CD8-positive, alpha-beta memory T cell (primary cell): Measurements from ENCODE around the gene DEK. TPM values are rescaled to one million over a fixed set of nuclear protein-coding genes. Genes with fewer than 3 reads are reported as not detected.
A peak's percentile ranks its signal among the peaks of the same experiment; 100 is the strongest.
"Not testable (repeated sequence)": the region's sequence is repeated elsewhere in the genome, so short reads cannot be mapped to it uniquely, and the experiment has no call there.

Experiments used
- CTCF ChIA-PET: fragments of 350-600 bp; sonication (Branson Sonifier 250); formaldehyde crosslinking; loops from one replicate; lab custom pipeline; 2021; ENCODE audit warnings: antibody characterized with exemption; lab: Charles Lee
- POLR2A ChIA-PET: fragments of 350-600 bp; sonication (Branson Sonifier 250); formaldehyde crosslinking; loops from one replicate; lab custom pipeline; 2021; ENCODE audit warnings: antibody characterized with exemption; lab: Charles Lee
- DNase-seq, 5 donors: peaks; one replicate each; pipeline versions ENCODE4 v3.0.0 to v3.0.0-alpha.2; 2020 to 2022; ENCODE audit warnings: mixed read lengths in 1 of 5
- H3K27ac ChIP-seq: one replicate; pipeline ENCODE4 v1.7.0; 2013; ENCODE audit warnings: low read depth, mild to moderate bottlenecking, low read length, moderate library complexity
- H3K27me3 ChIP-seq: 2 replicates; pipeline ENCODE4 v1.7.0; 2013; ENCODE audit warnings: low read length, mild to moderate bottlenecking; ENCODE audit not compliant: insufficient read depth, poor library complexity, severe bottlenecking
- H3K36me3 ChIP-seq: 2 replicates; pipeline ENCODE4 v1.7.0; 2013; ENCODE audit warnings: mild to moderate bottlenecking, low read length, moderate library complexity; ENCODE audit not compliant: insufficient read depth
- H3K4me1 ChIP-seq: 2 replicates; pipeline ENCODE4 v1.7.0; 2013; ENCODE audit warnings: mild to moderate bottlenecking, low read length, moderate library complexity; ENCODE audit not compliant: insufficient read depth
- H3K4me3 ChIP-seq: 2 replicates; pipeline ENCODE4 v1.7.0; 2013; ENCODE audit warnings: mild to moderate bottlenecking, low read length
- H3K9me3 ChIP-seq: 2 replicates; pipeline ENCODE4 v1.7.0; 2013; ENCODE audit warnings: mild to moderate bottlenecking, low read length
- H3K27ac Mint-ChIP-seq, 8 donors: one replicate each; pipeline ENCODE4 v1.8.0; 2020 to 2021; ENCODE audit warnings: mixed read lengths in 8 of 8, mild to moderate bottlenecking in 6 of 8, inconsistent platforms in 3 of 8, moderate library complexity in 3 of 8
- H3K27me3 Mint-ChIP-seq, 2 donors: one replicate each; pipeline ENCODE4 v1.8.0; 2020 to 2021; ENCODE audit warnings: mixed read lengths in 2 of 2, mild to moderate bottlenecking in 1 of 2, moderate library complexity in 1 of 2
- H3K36me3 Mint-ChIP-seq, 3 donors: one replicate each; pipeline ENCODE4 v1.8.0; 2020 to 2021; ENCODE audit warnings: mixed read lengths in 3 of 3, inconsistent platforms in 1 of 3, mild to moderate bottlenecking in 1 of 3
- H3K4me1 Mint-ChIP-seq, 3 donors: one replicate each; pipeline ENCODE4 v1.8.0; 2020 to 2021; ENCODE audit warnings: mixed read lengths in 3 of 3, inconsistent platforms in 1 of 3, mild to moderate bottlenecking in 1 of 3
- H3K4me3 Mint-ChIP-seq, 7 donors: one replicate each; pipeline ENCODE4 v1.8.0; 2020 to 2021; ENCODE audit warnings: mixed read lengths in 7 of 7, mild to moderate bottlenecking in 6 of 7, moderate library complexity in 4 of 7, inconsistent platforms in 2 of 7
- H3K9me3 Mint-ChIP-seq, 5 donors: one replicate each; pipeline ENCODE4 v1.8.0; 2020 to 2022; ENCODE audit warnings: mixed read lengths in 5 of 5, mild to moderate bottlenecking in 3 of 5, moderate library complexity in 2 of 5, inconsistent platforms in 1 of 5
- polyA plus RNA-seq: library from polyadenylated mRNA; unstranded; fragments of 300-500 nt; fragmentation: Illumina TruSeq; gene quantifications from one replicate; pipeline ENCODE4 v1.2.3, GENCODE V29; 2021
- total RNA-seq, 2 experiments: library from RNA; stranded (reverse); gene quantifications; one replicate each; pipeline ENCODE4 v1.2.3, GENCODE V29; 2021

The DEK gene
- total and polyA plus RNA-seq, 3 experiments from 2014 or later, result 90.3 to 181 (median 174) TPM

DNA sequence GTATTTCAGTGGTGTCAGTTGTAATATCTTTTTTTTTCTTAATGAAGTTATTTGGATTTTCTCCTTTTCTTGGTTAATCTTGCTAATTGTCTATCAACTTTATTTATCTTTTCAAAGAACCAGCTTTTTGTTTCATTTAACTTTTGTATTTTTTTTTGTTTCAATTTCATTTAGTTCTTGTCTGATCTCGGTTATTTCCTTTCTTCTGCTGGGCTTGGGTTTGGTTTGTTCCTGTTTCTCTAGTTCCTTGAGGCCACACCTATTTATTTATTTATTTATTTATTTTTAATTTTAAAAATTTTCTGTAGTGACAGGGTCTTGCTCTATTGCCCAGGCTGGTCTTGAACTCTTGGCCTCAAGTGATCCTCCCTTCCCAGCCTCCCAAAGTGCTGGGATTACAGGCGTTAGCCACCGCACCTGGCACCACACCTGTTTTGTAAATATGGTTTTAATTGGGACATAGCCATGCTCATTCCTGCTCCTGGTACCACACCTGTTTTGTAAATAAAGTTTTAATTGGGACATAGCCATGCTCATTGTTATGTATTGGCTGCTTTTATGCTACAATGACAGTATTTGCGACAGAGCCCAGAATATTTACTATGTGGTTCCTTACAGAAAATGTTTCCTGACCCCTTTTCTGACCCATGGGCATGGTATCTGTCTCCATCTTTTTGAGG lies 86.9 kb downstream of the DEK start:
- Histone ChIP-seq H3K27me3 (no peaks in the 10 kb centered on the region), H3K27ac (no peak overlapping the region), H3K36me3 (no peaks in the 10 kb centered on the region), H3K4me1 (no peaks in the 10 kb centered on the region), H3K4me3 (no peak overlapping the region), H3K9me3 (no peaks in the 10 kb centered on the region)
- POLR2A ChIA-PET, result no interaction called here
- Mint-ChIP-seq H3K4me3 (no peak overlapping the region), H3K4me1 (peaks cover 7 to 27% (median 26%) of the 10 kb centered on the region in 3 donors), H3K36me3 (peaks cover 33 to 67% (median 39%) of the 10 kb centered on the region in 3 donors), H3K27me3 (no peaks in the 10 kb centered on the region), H3K27ac (no peak overlapping the region), H3K9me3 (no peaks in the 10 kb centered on the region)
- CTCF ChIA-PET, result no interaction called here
- no peak for DNase-seq

DNA sequence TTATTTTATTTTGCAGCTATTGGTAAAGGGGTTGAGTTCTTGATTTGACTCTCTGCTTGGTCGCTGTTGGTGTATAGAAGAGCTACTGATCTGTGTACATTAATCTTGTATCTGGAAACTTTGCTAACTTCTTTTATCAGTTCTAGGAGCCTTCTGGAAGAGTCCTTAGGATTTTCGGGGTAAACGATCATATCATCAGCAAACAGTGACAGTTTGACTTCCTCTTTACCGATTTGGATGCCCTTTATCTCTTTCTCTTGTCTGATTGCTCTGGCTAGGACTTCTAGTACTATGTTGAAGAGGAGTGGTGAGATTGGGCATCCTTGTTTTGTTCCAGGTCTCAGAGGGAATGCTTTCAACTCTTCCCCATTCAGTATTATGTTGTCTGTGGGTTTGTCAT lies 88.1 kb downstream of the DEK start:
- H3K36me3 ChIP-seq, CTCF ChIA-PET, H3K9me3 Mint-ChIP-seq, DNase-seq, H3K9me3 ChIP-seq, H3K4me3 ChIP-seq, H3K27ac ChIP-seq, H3K4me3 Mint-ChIP-seq, H3K4me1 ChIP-seq, H3K27me3 Mint-ChIP-seq, POLR2A ChIA-PET, H3K27me3 ChIP-seq: not testable (repeated sequence)
- Mint-ChIP-seq H3K4me1 (peaks cover 7 to 27% (median 26%) of the 10 kb centered on the region in 3 donors), H3K27ac (peak overlapping the region in 1 of 8 donors; percentile 80), H3K36me3 (peaks cover 32 to 69% (median 33%) of the 10 kb centered on the region in 3 donors)

Other genes starting within 250 kb of the DEK start
- under 1 TPM; 0.24 to 0.29 TPM for gene NHLRC1, start 141.9 kb downstream of the DEK start, total RNA-seq
- 0.81 TPM for gene NHLRC1, start 141.9 kb downstream of the DEK start, polyA plus RNA-seq
- gene TPMT, start 109.5 kb downstream of the DEK start, total RNA-seq, result 1 to 10 TPM; 9.1 to 9.7 TPM
- 14.9 TPM for gene TPMT, start 109.5 kb downstream of the DEK start, polyA plus RNA-seq
- 10 to 100 TPM; 12.6 to 13.4 TPM for gene KDM1B, start 109.1 kb downstream of the DEK start, total RNA-seq
- gene KDM1B, start 109.1 kb downstream of the DEK start, polyA plus RNA-seq, result 0.84 TPM
- 1 to 10 TPM in 1 of 2 experiments, under 1 TPM in 1; 0.98 to 1.2 TPM for gene RNF144B, start 122.8 kb upstream of the DEK start, total RNA-seq
- 1.3 TPM for gene RNF144B, start 122.8 kb upstream of the DEK start, polyA plus RNA-seq